IgD-negative memory B cell (primary cell): Measurements from ENCODE around the gene FMN1. TPM values are rescaled to one million over a fixed set of nuclear protein-coding genes. Genes with fewer than 3 reads are reported as not detected.

Experiments used
- H3K27ac Mint-ChIP-seq, 3 donors: one replicate each; pipeline ENCODE4 v1.8.0; 2020 to 2022; ENCODE audit warnings: mild to moderate bottlenecking in 3 of 3, mixed read lengths in 3 of 3, moderate library complexity in 1 of 3
- H3K27me3 Mint-ChIP-seq: one replicate; pipeline ENCODE4 v1.8.0; 2021; ENCODE audit warnings: mixed read lengths
- H3K36me3 Mint-ChIP-seq: one replicate; pipeline ENCODE4 v1.8.0; 2020; ENCODE audit warnings: mild to moderate bottlenecking, mixed read lengths
- H3K4me1 Mint-ChIP-seq, 3 donors: one replicate each; pipeline ENCODE4 v1.8.0; 2020 to 2022; ENCODE audit warnings: mixed read lengths in 3 of 3, mild to moderate bottlenecking in 1 of 3
- H3K4me3 Mint-ChIP-seq, 4 donors: one replicate each; pipeline ENCODE4 v1.8.0; 2020 to 2022; ENCODE audit warnings: mild to moderate bottlenecking in 4 of 4, mixed read lengths in 4 of 4, moderate library complexity in 3 of 4
- H3K9me3 Mint-ChIP-seq, 3 donors: one replicate each; pipeline ENCODE4 v1.8.0; 2020 to 2021; ENCODE audit warnings: mixed read lengths in 3 of 3, mild to moderate bottlenecking in 1 of 3
- polyA plus RNA-seq: library from polyadenylated mRNA; unstranded; fragments of 300-500 nt; fragmentation: Illumina TruSeq; gene quantifications from one replicate; pipeline ENCODE4 v1.2.3, GENCODE V29; 2021

The FMN1 gene
- polyA plus RNA-seq, 1 donor from 2014 or later: not detected

- Mint-ChIP-seq H3K4me3 (no peak overlapping the region), H3K4me1 (peaks cover 6 to 20% (median 15%) of the 10 kb centered on the region in 3 donors), H3K27me3 (peaks cover 3% of the 10 kb centered on the region), H3K9me3 (no peaks in the 10 kb centered on the region), H3K27ac (no peak overlapping the region), H3K36me3 (peaks cover 2% of the 10 kb centered on the region)
Observed at GRCh38 chr15:32866454-32867312, 327.8 kb downstream of the FMN1 start.

GRCh38 chr15:32864841-32865240, 329.7 kb downstream of the FMN1 start:
- no peaks in the 10 kb centered on the region for H3K36me3 Mint-ChIP-seq
- H3K4me3 Mint-ChIP-seq: no peak overlapping the region
- H3K27ac Mint-ChIP-seq: no peak overlapping the region
- peaks cover 3% of the 10 kb centered on the region for H3K27me3 Mint-ChIP-seq
- H3K4me1 Mint-ChIP-seq: peaks cover 4 to 15% (median 14%) of the 10 kb centered on the region in 3 donors
- no peaks in the 10 kb centered on the region for H3K9me3 Mint-ChIP-seq

- no peak overlapping the region for H3K27ac Mint-ChIP-seq
- no peaks in the 10 kb centered on the region for H3K36me3 Mint-ChIP-seq
- peaks cover 4 to 12% (median 9%) of the 10 kb centered on the region in 3 donors for H3K4me1 Mint-ChIP-seq
- H3K27me3 Mint-ChIP-seq: peaks cover 2% of the 10 kb centered on the region
- H3K9me3 Mint-ChIP-seq: no peaks in the 10 kb centered on the region
- no peak overlapping the region for H3K4me3 Mint-ChIP-seq
Observed at GRCh38 chr15:32864051-32864450, 330.5 kb downstream of the FMN1 start.

- H3K4me1 Mint-ChIP-seq: peaks cover 4 to 16% (median 13%) of the 10 kb centered on the region in 3 donors
- no peaks in the 10 kb centered on the region for H3K9me3 Mint-ChIP-seq
- peak overlapping the region in 1 of 4 donors; percentile 67 for H3K4me3 Mint-ChIP-seq
- H3K27ac Mint-ChIP-seq: peak overlapping the region in 1 of 3 donors; percentile 18
- no peaks in the 10 kb centered on the region for H3K36me3 Mint-ChIP-seq
- peaks cover 2% of the 10 kb centered on the region for H3K27me3 Mint-ChIP-seq
Observed at GRCh38 chr15:32861761-32862160, 332.8 kb downstream of the FMN1 start.

GRCh38 chr15:32861174-32861573, 333.3 kb downstream of the FMN1 start:
- H3K36me3 Mint-ChIP-seq: no peaks in the 10 kb centered on the region
- no peak overlapping the region for H3K27ac Mint-ChIP-seq
- peaks cover 4 to 16% (median 13%) of the 10 kb centered on the region in 3 donors for H3K4me1 Mint-ChIP-seq
- H3K9me3 Mint-ChIP-seq: no peaks in the 10 kb centered on the region
- H3K27me3 Mint-ChIP-seq: no peaks in the 10 kb centered on the region
- no peak overlapping the region for H3K4me3 Mint-ChIP-seq

- Mint-ChIP-seq H3K4me1 (peaks cover 4 to 16% (median 13%) of the 10 kb centered on the region in 3 donors), H3K36me3 (no peaks in the 10 kb centered on the region), H3K27me3 (no peaks in the 10 kb centered on the region), H3K9me3 (no peaks in the 10 kb centered on the region), H3K27ac (no peak overlapping the region), H3K4me3 (no peak overlapping the region)
Observed at GRCh38 chr15:32859996-32860395, 334.5 kb downstream of the FMN1 start.

- Mint-ChIP-seq H3K27me3 (no peaks in the 10 kb centered on the region), H3K4me1 (peaks cover 4 to 16% (median 13%) of the 10 kb centered on the region in 3 donors), H3K36me3 (no peaks in the 10 kb centered on the region), H3K9me3 (no peaks in the 10 kb centered on the region), H3K27ac (no peak overlapping the region), H3K4me3 (no peak overlapping the region)
Observed at GRCh38 chr15:32859251-32859650, 335.3 kb downstream of the FMN1 start.

- no peak overlapping the region for H3K4me3 Mint-ChIP-seq
- H3K27me3 Mint-ChIP-seq: no peaks in the 10 kb centered on the region
- H3K36me3 Mint-ChIP-seq: no peaks in the 10 kb centered on the region
- H3K27ac Mint-ChIP-seq: no peak overlapping the region
- no peaks in the 10 kb centered on the region for H3K9me3 Mint-ChIP-seq
- H3K4me1 Mint-ChIP-seq: peaks cover 4 to 13% (median 13%) of the 10 kb centered on the region in 3 donors
Observed at GRCh38 chr15:32857732-32858131, 336.8 kb downstream of the FMN1 start.

- Mint-ChIP-seq H3K27me3 (peaks cover 2% of the 10 kb centered on the region), H3K4me1 (peaks cover 2 to 11% (median 10%) of the 10 kb centered on the region in 3 donors), H3K9me3 (peaks cover 0 to 2% (median 0%) of the 10 kb centered on the region in 3 donors), H3K27ac (no peak overlapping the region), H3K36me3 (no peaks in the 10 kb centered on the region), H3K4me3 (no peak overlapping the region)
Observed at GRCh38 chr15:32856753-32857152, 337.8 kb downstream of the FMN1 start.

GRCh38 chr15:32855942-32856341, 338.6 kb downstream of the FMN1 start:
- peaks cover 4% of the 10 kb centered on the region for H3K27me3 Mint-ChIP-seq
- H3K9me3 Mint-ChIP-seq: peaks cover 0 to 2% (median 0%) of the 10 kb centered on the region in 3 donors

GRCh38 chr15:32853592-32853991, 340.9 kb downstream of the FMN1 start:
- H3K9me3 Mint-ChIP-seq: peaks cover 0 to 2% (median 0%) of the 10 kb centered on the region in 3 donors
- H3K27ac Mint-ChIP-seq: no peak overlapping the region
- H3K36me3 Mint-ChIP-seq: no peaks in the 10 kb centered on the region
- peaks cover 8% of the 10 kb centered on the region for H3K27me3 Mint-ChIP-seq
- no peak overlapping the region for H3K4me3 Mint-ChIP-seq
- peaks cover 0 to 1% (median under 1%) of the 10 kb centered on the region in 3 donors for H3K4me1 Mint-ChIP-seq

More at GRCh38 chr15:32855942-32856341, 338.6 kb downstream of the FMN1 start:
- H3K27ac Mint-ChIP-seq: no peak overlapping the region
- H3K4me3 Mint-ChIP-seq: no peak overlapping the region
- no peaks in the 10 kb centered on the region for H3K36me3 Mint-ChIP-seq
- peaks cover 0 to 4% (median 4%) of the 10 kb centered on the region in 3 donors for H3K4me1 Mint-ChIP-seq

GRCh38 chr15:32852771-32853170, 341.7 kb downstream of the FMN1 start:
- Mint-ChIP-seq H3K27me3 (peaks cover 8% of the 10 kb centered on the region), H3K4me3 (no peak overlapping the region), H3K9me3 (peaks cover 0 to 2% (median 0%) of the 10 kb centered on the region in 3 donors), H3K27ac (no peak overlapping the region), H3K4me1 (no peaks in the 10 kb centered on the region), H3K36me3 (no peaks in the 10 kb centered on the region)

- no peak overlapping the region for H3K4me3 Mint-ChIP-seq
- no peak overlapping the region for H3K27ac Mint-ChIP-seq
- peaks cover 8% of the 10 kb centered on the region for H3K27me3 Mint-ChIP-seq
- no peaks in the 10 kb centered on the region for H3K36me3 Mint-ChIP-seq
- peaks cover 0 to 2% (median 0%) of the 10 kb centered on the region in 3 donors for H3K9me3 Mint-ChIP-seq
- no peaks in the 10 kb centered on the region for H3K4me1 Mint-ChIP-seq
Observed at GRCh38 chr15:32852017-32852416, 342.5 kb downstream of the FMN1 start.

- Mint-ChIP-seq H3K4me1 (no peaks in the 10 kb centered on the region), H3K36me3 (no peaks in the 10 kb centered on the region), H3K27ac (no peak overlapping the region), H3K9me3 (peaks cover 0 to 2% (median 0%) of the 10 kb centered on the region in 3 donors), H3K27me3 (peaks cover 8% of the 10 kb centered on the region), H3K4me3 (no peak overlapping the region)
Observed at GRCh38 chr15:32851572-32851971, 342.9 kb downstream of the FMN1 start.

GRCh38 chr15:32849769-32850668, 344.5 kb downstream of the FMN1 start:
- Mint-ChIP-seq H3K27ac (no peak overlapping the region), H3K9me3 (peaks cover 0 to 2% (median 0%) of the 10 kb centered on the region in 3 donors), H3K4me3 (no peak overlapping the region), H3K27me3 (peaks cover 8% of the 10 kb centered on the region), H3K4me1 (peaks cover 0 to 3% (median 0%) of the 10 kb centered on the region in 3 donors), H3K36me3 (no peaks in the 10 kb centered on the region)
